Fibroblast of skin of back (primary cell): ENCODE data around the gene TRIM26. TPM values are rescaled to one million over a fixed set of nuclear protein-coding genes. Genes with fewer than 3 reads are reported as not detected.
"Not testable (repeated sequence)": the region's sequence is repeated elsewhere in the genome, so short reads cannot be mapped to it uniquely, and the experiment has no call there.

Experiments used
- DNase-seq: peaks from one replicate; pipeline ENCODE4 v3.0.0-alpha.2; 2013
- polyA plus RNA-seq, 2 experiments: library from polyadenylated mRNA; unstranded; fragments of 120-200 nt; gene quantifications; one replicate each; pipeline ENCODE4 v1.2.1, GENCODE V29; 2013; ENCODE audit not compliant: insufficient read length in 2 of 2

The TRIM26 gene
- polyA plus RNA-seq (2013, experiment 1 of 2; ENCODE audit: insufficient read length): 27.4 TPM
- 18.2 TPM for polyA plus RNA-seq (2013, experiment 2 of 2; ENCODE audit: insufficient read length)

GRCh38 chr6:30212865-30213666 lies at the start of gene TRIM26:
TSS of gene TRIM26 (minus strand) at chr6:30213406. CDS start at chr6:30199103, 14,303 bp downstream.
- peak; percentile 98 for DNase-seq

- DNase-seq: no peak
These were observed 46.9 kb upstream of the TRIM26 start for GRCh38 chr6:30260036-30260504.

- DNase-seq: peak; percentile 89
These were observed 46.2 kb upstream of the TRIM26 start for GRCh38 chr6:30259140-30260035.

- DNase-seq: no peak
These were observed 45.0 kb upstream of the TRIM26 start for GRCh38 chr6:30258204-30258603.

- not testable (repeated sequence) for DNase-seq
These were observed 39.2 kb upstream of the TRIM26 start for GRCh38 chr6:30252417-30252816.

GRCh38 chr6:30244560-30244959 lies 31.4 kb upstream of the TRIM26 start:
- DNase-seq: no peak

- peak; percentile 28 for DNase-seq
These were observed 25.1 kb upstream of the TRIM26 start for GRCh38 chr6:30238178-30238795.

- DNase-seq: no peak
These were observed 21.1 kb upstream of the TRIM26 start for GRCh38 chr6:30234356-30234755.

- no peak for DNase-seq
These were observed 17.9 kb upstream of the TRIM26 start for GRCh38 chr6:30231067-30231466.

- DNase-seq: no peak
These were observed 14.7 kb upstream of the TRIM26 start for GRCh38 chr6:30227763-30228487.

GRCh38 chr6:30227242-30227722 lies 14.1 kb upstream of the TRIM26 start:
- DNase-seq: no peak

GRCh38 chr6:30223339-30223738 lies 10.1 kb upstream of the TRIM26 start:
- DNase-seq: no peak

- not testable (repeated sequence) for DNase-seq
These were observed 8.8 kb upstream of the TRIM26 start for GRCh38 chr6:30221956-30222355.

- DNase-seq: not testable (repeated sequence)
These were observed 8.2 kb upstream of the TRIM26 start for GRCh38 chr6:30221395-30221794.

- DNase-seq: peak; percentile 61
These were observed 6.0 kb upstream of the TRIM26 start for GRCh38 chr6:30219244-30219643.

- no peak for DNase-seq
These were observed 2.9 kb upstream of the TRIM26 start for GRCh38 chr6:30216096-30216495.

GRCh38 chr6:30214657-30214982 lies 1.4 kb upstream of the TRIM26 start:
- no peak for DNase-seq

- peak; percentile 74 for DNase-seq
These were observed 901 bp upstream of the TRIM26 start for GRCh38 chr6:30213957-30214656.

- DNase-seq: no peak
These were observed 406 bp upstream of the TRIM26 start for GRCh38 chr6:30213667-30213956.

- no peak for DNase-seq
These were observed 1.3 kb downstream of the TRIM26 start for GRCh38 chr6:30211899-30212298.

GRCh38 chr6:30211306-30211705 lies 1.9 kb downstream of the TRIM26 start:
- DNase-seq: no peak
